H1 (cell line): ENCODE results near the gene TIGD1. TPM values are rescaled to one million over a fixed set of nuclear protein-coding genes. Genes with fewer than 3 reads are reported as not detected.

Source experiments
- FOSL1 ChIP-seq: IDR thresholded peaks from 2 replicates; pipeline ENCODE4 v1.6.1; 2011; ENCODE audit warnings: mild to moderate bottlenecking, low read depth, low read length, moderate library complexity; ENCODE audit not compliant: insufficient read depth
- GABPA ChIP-seq: IDR thresholded peaks from 2 replicates; pipeline ENCODE4 v1.6.1; 2011; ENCODE audit warnings: mild to moderate bottlenecking, low read length, moderate library complexity, borderline replicate concordance; ENCODE audit not compliant: insufficient read depth
- HDAC6 ChIP-seq: IDR thresholded peaks from one replicate; pipeline ENCODE4 v1.7.1; 2012; ENCODE audit warnings: low read depth, mild to moderate bottlenecking, inconsistent platforms, low read length, moderate library complexity
- KDM5A ChIP-seq: fragments of 200-600 bp; IDR thresholded peaks from 2 replicates; pipeline ENCODE4 v1.7.1; 2012; ENCODE audit warnings: mild to moderate bottlenecking, low read length, inconsistent platforms, mixed read lengths
- PHF8 ChIP-seq: fragments of 200-600 bp; sonication (generic); conservative IDR thresholded peaks from 2 replicates; pipeline ENCODE4 v1.7.1; 2012; ENCODE audit warnings: low read depth, mild to moderate bottlenecking, inconsistent platforms, low read length, moderate library complexity
- POU5F1 ChIP-seq: IDR thresholded peaks from 2 replicates; pipeline ENCODE4 v1.6.1; 2011; ENCODE audit warnings: low read depth, mild to moderate bottlenecking, low read length, moderate library complexity
- RFX5 ChIP-seq: IDR thresholded peaks from 2 replicates; pipeline ENCODE4 v1.6.1; 2011; ENCODE audit warnings: low read depth, low read length, improper control_type of control experiment, borderline replicate concordance
- TAF1 ChIP-seq: IDR thresholded peaks from 2 replicates; pipeline ENCODE4 v1.6.1; 2011; ENCODE audit warnings: mild to moderate bottlenecking, low read depth, low read length
- YY1 ChIP-seq: IDR thresholded peaks from 2 replicates; pipeline ENCODE4 v1.6.1; 2011; ENCODE audit warnings: low read depth, mild to moderate bottlenecking, low read length
- polyA plus RNA-seq, 7 experiments: library from polyadenylated mRNA; depleted of rRNA in 3 of 7; stranded (reverse) in 5 of 7; unstranded in 2 of 7; fragments of >200 nt in 5 of 7; fragments of 200-250 nt in 2 of 7; gene quantifications; 1 replicate in 5 of 7; 2 replicates in 1 of 7; 4 replicates in 1 of 7; pipeline versions ENCODE4 v1.2.1 to v1.2.3, GENCODE V29; 2011 to 2013; ENCODE audit warnings: missing spikeins in 2 of 7, mixed read lengths in 2 of 7
- total RNA-seq: library from RNA; stranded (reverse); fragmentation: NEBNext Ultra II Directional; extraction: Animal tissue kit (Norgen Biotek cat#: 25700); gene quantifications from 2 replicates; pipeline ENCODE4 v1.2.1, GENCODE V29; 2021
- TF ChIP-seq, protein P1 (sequence below): fragments of 300-600 bp; sonication (generic); IDR thresholded peaks from 2 replicates; pipeline ENCODE4 v1.7.1; 2012; ENCODE audit warnings: low read length, moderate library complexity, mild to moderate bottlenecking, inconsistent platforms; ENCODE audit not compliant: insufficient replicate concordance

TIGD1 gene
- total and polyA plus RNA-seq, 2 of the 8 experiments (the other 6 are each of a cell fraction or from before 2014, with no cell fraction given): 4.7 to 8.3 TPM

DNA sequence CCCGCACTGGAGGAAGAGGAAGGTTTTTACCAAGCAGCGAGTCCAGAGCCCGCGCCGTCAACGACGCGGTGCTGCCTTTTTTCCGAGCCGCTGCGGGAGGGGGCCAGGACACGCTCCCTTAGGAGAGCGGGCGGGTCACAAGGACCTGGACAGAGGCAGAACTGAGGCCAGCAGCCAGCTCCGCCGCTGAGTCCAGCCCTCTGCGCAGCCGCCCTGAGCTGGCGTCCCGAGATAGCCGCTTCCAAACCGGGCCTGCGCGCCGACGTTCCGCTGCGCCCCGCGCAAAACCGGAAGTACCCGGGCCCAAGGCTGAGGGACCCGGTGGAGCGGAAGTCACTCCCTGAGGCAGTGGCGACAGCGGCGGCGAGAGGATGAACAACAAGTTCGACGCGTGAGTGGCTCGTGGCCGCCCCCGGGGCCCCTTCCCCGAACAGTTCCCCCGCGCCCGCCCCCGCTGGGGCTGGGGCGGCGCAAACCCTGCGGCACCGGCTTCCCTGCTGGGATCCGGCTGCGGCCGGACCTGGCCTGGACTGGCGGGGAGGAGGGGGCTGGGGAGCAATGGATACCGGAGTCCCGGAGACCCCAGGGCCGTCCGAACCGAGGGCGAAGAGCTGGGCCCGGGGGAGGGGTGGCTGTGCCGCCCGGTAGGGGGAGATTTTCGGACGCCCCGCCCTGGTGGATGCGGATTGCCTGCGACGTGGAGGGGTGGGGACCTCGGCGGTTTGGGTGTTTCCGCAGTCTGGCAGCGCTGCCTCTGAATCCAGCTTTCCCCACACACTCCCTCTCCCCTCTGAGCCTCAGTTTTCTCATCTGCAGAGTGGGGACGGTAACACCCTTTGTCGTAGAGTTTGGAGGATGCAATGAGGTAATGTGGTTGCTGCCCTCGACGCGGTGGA is at the start of gene TIGD1, which contains the start of gene EIF4E2 (continued):
- TF ChIP-seq, protein P1, sequence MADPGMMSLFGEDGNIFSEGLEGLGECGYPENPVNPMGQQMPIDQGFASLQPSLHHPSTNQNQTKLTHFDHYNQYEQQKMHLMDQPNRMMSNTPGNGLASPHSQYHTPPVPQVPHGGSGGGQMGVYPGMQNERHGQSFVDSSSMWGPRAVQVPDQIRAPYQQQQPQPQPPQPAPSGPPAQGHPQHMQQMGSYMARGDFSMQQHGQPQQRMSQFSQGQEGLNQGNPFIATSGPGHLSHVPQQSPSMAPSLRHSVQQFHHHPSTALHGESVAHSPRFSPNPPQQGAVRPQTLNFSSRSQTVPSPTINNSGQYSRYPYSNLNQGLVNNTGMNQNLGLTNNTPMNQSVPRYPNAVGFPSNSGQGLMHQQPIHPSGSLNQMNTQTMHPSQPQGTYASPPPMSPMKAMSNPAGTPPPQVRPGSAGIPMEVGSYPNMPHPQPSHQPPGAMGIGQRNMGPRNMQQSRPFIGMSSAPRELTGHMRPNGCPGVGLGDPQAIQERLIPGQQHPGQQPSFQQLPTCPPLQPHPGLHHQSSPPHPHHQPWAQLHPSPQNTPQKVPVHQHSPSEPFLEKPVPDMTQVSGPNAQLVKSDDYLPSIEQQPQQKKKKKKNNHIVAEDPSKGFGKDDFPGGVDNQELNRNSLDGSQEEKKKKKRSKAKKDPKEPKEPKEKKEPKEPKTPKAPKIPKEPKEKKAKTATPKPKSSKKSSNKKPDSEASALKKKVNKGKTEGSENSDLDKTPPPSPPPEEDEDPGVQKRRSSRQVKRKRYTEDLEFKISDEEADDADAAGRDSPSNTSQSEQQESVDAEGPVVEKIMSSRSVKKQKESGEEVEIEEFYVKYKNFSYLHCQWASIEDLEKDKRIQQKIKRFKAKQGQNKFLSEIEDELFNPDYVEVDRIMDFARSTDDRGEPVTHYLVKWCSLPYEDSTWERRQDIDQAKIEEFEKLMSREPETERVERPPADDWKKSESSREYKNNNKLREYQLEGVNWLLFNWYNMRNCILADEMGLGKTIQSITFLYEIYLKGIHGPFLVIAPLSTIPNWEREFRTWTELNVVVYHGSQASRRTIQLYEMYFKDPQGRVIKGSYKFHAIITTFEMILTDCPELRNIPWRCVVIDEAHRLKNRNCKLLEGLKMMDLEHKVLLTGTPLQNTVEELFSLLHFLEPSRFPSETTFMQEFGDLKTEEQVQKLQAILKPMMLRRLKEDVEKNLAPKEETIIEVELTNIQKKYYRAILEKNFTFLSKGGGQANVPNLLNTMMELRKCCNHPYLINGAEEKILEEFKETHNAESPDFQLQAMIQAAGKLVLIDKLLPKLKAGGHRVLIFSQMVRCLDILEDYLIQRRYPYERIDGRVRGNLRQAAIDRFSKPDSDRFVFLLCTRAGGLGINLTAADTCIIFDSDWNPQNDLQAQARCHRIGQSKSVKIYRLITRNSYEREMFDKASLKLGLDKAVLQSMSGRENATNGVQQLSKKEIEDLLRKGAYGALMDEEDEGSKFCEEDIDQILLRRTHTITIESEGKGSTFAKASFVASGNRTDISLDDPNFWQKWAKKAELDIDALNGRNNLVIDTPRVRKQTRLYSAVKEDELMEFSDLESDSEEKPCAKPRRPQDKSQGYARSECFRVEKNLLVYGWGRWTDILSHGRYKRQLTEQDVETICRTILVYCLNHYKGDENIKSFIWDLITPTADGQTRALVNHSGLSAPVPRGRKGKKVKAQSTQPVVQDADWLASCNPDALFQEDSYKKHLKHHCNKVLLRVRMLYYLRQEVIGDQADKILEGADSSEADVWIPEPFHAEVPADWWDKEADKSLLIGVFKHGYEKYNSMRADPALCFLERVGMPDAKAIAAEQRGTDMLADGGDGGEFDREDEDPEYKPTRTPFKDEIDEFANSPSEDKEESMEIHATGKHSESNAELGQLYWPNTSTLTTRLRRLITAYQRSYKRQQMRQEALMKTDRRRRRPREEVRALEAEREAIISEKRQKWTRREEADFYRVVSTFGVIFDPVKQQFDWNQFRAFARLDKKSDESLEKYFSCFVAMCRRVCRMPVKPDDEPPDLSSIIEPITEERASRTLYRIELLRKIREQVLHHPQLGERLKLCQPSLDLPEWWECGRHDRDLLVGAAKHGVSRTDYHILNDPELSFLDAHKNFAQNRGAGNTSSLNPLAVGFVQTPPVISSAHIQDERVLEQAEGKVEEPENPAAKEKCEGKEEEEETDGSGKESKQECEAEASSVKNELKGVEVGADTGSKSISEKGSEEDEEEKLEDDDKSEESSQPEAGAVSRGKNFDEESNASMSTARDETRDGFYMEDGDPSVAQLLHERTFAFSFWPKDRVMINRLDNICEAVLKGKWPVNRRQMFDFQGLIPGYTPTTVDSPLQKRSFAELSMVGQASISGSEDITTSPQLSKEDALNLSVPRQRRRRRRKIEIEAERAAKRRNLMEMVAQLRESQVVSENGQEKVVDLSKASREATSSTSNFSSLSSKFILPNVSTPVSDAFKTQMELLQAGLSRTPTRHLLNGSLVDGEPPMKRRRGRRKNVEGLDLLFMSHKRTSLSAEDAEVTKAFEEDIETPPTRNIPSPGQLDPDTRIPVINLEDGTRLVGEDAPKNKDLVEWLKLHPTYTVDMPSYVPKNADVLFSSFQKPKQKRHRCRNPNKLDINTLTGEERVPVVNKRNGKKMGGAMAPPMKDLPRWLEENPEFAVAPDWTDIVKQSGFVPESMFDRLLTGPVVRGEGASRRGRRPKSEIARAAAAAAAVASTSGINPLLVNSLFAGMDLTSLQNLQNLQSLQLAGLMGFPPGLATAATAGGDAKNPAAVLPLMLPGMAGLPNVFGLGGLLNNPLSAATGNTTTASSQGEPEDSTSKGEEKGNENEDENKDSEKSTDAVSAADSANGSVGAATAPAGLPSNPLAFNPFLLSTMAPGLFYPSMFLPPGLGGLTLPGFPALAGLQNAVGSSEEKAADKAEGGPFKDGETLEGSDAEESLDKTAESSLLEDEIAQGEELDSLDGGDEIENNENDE: no peak
- TF ChIP-seq PHF8 (peak; percentile 97), HDAC6 (no peak), RFX5 (no peak), KDM5A (no peak; the same call in 1 of the 2 replicates), YY1 (peak; percentile 62; the same call in 1 of the 2 replicates), FOSL1 (0 out of 2 replicates have a peak, but pooled peaks have one; percentile 20), GABPA (peak; percentile 100), TAF1 (peak; percentile 99), POU5F1 (no peak)
